Suprapubic skin (tissue), 4 donors: Measurements from ENCODE around the gene GUCY1B1.

ENCODE experiments used
- CTCF ChIP-seq, 2 donors: fragments of 200-600 bp in 1 of 2; fragments of 450-650 bp in 1 of 2; sonication (generic) in 1 of 2; IDR thresholded peaks; one replicate each; pipeline ENCODE4 v1.5.1; 2016 to 2019; ENCODE audit warnings: antibody characterized with exemption in 2 of 2, mild to moderate bottlenecking in 1 of 2, moderate library complexity in 1 of 2
- POLR2A ChIP-seq, 2 donors: fragments of 450-650 bp; IDR thresholded peaks; one replicate each; pipeline ENCODE4 v1.6.1; 2017; ENCODE audit warnings: antibody characterized with exemption in 2 of 2, mild to moderate bottlenecking in 2 of 2, moderate library complexity in 2 of 2
- POLR2AphosphoS5 ChIP-seq, 3 donors: sonication (generic); formaldehyde crosslinking; IDR thresholded peaks; one replicate each; pipeline ENCODE4 v1.6.1; 2017; ENCODE audit warnings: antibody characterized with exemption in 3 of 3

- TF ChIP-seq CTCF (IDR thresholded peaks at IDR 0.05) (no peak), POLR2AphosphoS5 (IDR thresholded peaks at IDR 0.05) (no peak), POLR2A (IDR thresholded peaks at IDR 0.05) (no peak)
Measured at GRCh38 chr4:155765149-155765548, 6.3 kb downstream of the GUCY1B1 start.
